NCI-H2196 (cell line): ENCODE measurements around the gene ANKRD1.
"Not testable (repeated sequence)": the region's sequence is repeated elsewhere in the genome, so short reads cannot be mapped to it uniquely, and the experiment has no call there.

Source experiments
- DNase-seq: peaks from one replicate; lab custom pipeline; 2025; ENCODE audit not compliant: unreplicated experiment; lab: John Stamatoyannopoulos, UW

The ANKRD1 gene

DNA sequence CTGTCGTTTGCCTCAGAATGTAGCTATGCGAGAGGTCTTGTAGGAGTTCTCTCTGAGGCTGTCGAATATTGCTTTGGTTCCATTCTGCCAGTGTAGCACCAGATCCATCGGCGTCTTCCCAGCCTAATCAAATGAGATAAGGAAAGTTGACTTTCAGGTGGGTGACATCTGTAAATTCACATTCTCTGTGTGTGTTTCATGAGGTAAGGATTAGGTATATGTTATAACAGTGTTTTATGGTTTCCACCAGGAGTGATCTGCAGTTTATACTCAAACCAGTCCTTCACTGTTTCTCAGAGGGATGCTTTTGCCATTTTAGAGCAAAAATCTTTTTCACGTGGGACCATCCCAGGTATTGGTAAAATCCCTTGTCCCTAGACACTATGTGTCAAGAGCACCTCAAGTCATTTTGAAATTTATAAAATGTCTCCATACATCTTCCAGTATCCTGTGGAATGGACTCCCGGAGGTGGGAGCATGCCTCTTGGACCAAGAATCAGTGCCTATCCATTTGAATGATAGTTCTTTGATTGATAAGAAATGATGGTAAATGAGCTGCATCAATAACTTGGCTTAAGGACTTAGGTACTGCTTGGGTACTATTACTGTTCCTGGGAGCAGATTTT lies 7.9 kb downstream of the ANKRD1 start:
- DNase-seq, result no peak

DNA sequence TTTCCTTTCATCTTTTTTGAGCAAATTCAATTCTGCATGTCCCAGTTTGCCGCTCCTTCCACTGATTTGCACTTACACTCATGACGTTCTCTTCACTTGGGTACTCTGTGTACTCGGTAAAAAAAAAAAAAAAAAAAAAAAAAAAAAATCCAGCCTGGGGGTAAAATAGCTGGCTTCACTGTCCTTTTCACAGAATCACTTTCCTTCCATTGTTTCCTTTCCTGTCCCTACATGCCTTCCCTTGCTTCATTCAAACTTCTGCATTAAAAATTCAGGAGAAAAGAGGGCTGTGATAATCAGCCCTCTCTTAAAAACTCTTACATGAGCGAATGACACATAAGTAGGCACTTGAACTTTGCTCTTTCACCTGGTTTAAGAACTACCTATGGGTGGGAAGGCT lies 8.7 kb downstream of the ANKRD1 start:
- DNase-seq, result no peak

DNA sequence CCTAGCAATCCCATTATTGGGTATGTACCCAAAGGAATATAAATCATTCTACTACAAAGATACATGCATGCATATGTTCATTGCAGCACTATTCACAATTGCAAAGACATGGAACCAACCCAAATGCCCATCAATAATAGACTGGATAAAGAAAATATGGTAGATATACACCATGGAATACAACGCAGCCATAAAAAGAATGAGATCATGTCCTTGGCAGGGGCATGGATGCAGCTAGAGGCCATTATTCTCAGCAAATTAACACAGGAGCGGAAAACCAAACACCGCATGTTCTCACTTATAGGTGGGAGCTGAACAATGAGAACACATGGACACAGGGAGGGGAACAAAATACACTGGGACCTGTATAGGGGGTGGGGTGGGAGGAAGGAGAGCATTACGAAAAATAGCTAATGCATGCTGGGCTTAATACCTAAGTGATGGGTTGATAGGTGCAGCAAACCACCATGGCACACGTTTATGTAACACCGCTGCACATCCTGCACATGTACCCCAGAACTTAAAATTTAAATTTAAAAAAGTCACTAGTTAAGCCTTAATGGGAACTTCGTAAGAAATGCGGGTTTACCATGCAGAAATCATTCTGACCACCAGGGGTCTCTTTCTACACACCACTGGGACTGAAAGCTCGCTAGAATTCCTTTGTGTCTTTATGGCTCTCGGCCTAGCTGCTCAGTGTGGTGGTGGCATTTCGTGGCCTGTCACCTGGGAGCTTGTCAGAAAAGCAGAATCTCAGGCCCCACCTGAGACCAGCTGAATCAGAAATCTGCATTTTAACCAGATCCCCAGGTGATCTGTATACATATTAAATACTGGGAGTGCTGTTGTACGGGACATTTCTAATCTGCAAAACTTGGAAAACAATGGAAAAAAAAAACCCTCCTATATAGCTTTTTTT lies 9.5 kb downstream of the ANKRD1 start:
- peak; percentile 32 for DNase-seq

DNA sequence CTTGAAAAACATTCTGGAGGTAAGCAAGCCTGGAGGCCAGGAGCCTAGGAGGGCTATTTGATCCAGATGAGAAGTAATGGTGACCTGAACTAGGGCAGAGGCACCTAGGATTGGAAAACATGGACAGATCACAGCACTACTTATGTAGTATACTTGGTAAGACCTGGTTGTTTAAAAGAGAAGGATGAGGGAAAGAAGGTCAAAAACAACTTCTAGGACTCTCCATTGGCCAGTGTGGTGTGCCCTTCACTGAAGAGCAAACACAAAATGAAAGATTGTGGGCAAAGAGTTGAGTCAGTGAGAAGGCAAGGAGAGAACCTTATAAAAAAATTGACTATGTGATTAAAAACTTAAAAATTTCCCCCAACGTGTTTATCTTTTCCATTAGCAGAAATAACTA lies 14.3 kb downstream of the ANKRD1 start:
- no peak for DNase-seq

DNA sequence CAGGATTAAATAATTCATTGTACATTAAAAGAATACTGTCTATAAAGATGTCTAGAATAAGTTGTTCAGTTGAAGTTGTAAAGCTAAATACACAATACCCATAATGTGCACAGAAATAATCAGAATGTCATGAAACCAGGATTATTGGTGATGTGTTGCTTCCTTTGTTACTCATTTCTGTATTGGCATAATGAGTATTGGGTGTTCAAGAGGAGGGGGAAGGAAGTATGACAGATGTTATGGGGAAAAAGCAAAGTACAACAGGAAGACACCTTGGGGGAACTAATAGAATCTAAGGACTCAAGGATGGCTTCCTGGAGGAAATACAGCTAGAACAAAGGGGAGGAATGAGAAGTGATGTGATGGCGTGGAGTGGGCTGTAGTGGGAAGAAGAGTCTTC lies 15.0 kb downstream of the ANKRD1 start:
- no peak for DNase-seq

DNA sequence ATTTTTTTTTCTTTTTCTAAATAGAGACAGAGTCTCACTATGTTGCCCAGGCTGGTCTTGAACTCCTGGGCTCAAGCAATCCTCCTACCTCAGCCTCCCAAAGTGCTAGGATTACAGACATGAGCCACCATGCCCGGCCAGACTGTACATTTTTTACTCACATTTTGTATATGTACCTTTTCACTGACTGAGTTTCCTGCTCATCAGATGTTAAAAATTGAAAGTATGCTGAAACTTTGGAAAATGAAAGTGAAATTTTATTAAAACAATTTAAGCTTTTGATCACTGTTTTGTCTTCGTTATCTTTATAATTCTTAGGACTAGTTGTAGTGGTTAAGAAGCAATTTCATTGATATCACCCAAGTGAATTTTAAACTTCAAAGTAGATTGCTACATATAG lies 24.0 kb downstream of the ANKRD1 start:
- not testable (repeated sequence) for DNase-seq

DNA sequence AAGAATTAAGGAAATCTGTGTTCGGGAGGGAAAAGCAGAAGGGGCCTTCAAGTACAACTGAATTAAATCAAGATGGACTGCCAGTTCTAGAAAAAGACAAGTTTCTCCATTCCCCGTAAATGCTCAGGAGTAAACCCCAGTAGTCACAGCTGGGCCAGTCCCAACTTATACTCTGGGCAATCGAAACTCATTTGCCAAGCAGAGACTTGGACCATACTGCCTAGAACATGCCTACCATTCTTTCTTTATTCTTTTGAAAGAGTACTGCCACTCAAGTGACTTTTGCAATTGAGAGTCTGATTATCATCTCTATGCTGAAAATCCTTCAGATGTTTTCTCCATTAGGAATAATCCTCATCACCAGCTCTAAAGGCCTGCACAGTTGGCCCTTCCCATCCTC lies 27.7 kb downstream of the ANKRD1 start:
- no peak for DNase-seq

DNA sequence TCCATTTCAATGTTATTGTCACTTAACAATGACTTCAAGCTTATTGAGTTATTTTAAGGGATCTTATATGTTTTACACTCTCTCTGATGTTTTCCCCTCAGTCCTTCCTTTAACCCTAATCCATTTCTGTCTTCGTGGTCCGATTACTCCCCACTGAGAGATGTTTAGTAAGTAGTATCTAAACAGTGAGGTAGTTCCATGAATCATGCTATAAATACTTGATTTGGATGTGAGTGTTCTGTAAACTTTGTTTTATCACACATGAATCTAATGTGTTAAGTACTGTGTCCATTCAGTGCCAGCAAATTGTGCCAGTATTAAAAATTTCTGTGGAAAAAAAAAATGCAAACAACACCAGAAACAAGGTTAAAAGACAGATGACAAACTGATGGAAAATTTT lies 30.5 kb downstream of the ANKRD1 start:
- DNase-seq, result no peak

DNA sequence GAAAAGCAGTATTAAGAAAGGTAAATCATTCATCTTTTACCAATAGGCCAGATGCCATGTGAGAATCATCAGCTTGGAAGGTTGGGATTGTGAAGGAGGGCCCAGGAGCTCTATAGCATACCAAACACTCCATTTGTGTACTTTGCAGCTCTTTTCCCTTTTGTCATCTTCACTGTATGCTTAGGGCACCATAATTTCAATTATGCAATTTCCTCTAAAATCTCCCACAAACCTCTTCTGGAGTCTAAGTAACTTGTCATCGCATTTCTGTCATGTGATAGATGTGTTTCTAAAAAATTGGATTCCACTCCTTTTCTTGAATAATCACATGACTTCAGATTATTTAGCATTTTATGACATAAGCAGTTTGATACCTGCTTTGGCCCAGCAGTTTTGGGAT lies 31.3 kb downstream of the ANKRD1 start:
- DNase-seq, result no peak

DNA sequence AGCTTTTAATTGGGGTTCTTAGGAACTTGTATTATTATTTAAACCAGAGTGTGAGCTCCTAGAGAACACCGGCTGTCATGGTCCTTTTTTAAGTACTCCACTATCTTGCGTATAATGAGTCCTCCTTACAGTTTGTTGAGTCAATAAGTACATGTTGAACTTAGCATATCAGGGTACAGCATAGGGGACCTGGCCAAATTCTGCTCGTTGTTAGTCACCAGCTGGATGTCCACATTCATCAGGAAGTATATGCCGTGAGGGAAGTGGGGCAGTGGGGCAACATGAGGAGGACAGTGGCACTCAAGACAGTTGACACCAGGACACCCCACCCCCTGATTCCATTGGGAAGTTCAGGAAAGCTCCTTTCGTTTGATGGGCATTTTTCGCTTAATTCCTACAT lies 32.5 kb downstream of the ANKRD1 start:
- DNase-seq, result no peak

DNA sequence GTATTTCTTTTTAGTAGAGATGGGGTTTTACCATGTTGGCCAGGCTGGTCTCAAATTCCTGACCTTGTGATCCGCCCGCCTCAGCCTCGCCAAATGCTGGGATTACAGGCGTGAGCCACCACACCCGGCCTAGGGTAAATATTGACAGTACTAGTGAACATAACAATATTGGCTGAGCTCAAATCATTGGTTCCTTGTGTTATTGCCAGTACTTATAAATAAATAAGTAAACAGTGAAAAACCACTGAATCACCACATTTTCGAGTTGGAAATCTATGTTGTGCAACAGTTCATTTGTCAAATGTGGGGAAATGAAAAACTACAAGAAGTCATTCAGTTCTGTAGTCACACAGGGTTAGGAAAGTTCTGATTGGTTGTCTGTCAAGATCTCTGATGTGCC lies 33.3 kb downstream of the ANKRD1 start:
- DNase-seq, result no peak

DNA sequence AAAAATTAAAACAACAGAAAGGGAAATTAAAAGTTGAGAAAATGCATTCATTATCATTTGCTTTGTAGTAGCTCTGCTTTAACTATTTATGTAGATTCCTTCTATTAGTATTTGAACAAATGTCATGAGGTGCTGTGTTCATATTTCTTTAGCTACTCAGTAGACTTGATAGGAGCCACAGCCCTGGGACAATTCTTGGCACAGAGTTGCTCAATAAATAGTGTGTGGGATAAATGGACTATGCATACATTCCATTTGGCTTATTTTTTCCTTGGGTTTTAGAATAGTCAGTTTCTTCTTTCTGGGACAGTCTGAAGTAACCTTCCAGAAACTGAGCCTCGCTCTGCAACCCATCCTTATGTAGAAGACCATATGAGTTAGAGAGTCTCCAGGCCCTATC lies 35.7 kb downstream of the ANKRD1 start:
- no peak for DNase-seq

DNA sequence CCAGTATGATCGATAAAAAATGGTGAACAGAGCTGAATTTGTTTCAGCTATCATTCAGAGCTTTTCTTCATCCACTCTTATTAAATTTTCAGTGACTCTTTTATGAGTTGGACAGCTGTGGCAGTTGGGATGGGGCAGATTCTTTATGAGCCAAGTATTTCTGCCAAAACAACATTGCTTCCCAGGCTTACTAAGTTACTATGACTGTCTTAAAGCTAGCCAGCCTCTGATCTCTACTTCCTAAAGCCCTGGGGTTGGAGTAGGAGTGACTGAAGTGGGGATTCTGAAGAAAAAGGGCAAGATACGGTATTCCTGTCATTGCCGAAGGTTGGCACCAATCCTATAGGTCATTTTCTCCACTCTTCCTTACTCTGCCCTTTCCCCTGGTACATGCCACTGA lies 36.5 kb downstream of the ANKRD1 start:
- DNase-seq, result no peak

DNA sequence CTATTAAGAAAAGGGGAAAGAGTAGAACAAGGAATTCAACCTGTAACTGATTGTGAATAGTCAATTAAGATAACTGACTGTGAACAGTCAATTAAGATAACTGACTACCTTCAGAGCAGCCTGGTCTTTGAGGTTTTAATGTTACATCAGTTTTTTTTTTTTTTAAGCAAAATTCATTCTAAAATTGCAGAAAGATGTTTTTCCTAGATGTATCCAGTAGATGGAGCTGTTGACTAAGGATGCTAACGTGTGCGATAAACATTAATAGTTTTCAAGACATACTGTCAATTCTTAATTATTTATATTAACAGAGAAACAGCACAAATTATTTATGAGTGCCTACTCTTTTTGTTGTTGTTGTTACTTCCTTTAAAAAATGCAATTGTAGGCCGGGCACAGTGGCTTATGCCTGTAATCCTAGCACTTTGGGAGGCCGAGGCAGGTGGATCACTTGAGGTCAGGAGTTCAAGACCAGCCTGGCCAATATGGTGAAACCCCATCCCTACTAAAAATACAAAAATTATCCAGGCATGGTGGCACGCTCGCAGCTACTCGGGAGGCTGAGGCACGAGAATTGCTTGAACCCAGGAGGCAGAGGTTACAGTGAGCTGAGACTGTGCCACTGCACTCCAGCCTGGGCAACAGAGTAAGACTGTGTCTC lies 40.7 kb downstream of the ANKRD1 start:
- peak; percentile 5 for DNase-seq

DNA sequence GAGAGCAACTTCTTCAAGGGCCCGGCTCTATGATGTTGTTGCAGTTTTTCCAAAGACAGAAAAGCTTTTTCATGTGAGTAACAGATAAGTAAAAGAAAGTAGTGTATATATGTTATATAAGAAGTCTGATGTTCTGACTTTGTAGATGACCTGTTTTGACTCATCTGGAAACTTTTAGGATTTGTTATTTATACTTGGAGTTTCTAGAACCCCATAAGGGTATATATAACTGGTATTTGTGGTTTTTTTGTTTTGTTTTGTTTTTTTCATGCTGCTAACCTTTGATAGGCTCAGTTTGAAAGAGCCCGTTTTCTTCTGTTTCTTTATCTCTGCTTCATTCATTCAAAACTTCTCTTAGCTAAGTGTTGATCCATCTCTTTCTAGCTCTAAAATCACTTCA lies 41.8 kb downstream of the ANKRD1 start:
- DNase-seq, result no peak

DNA sequence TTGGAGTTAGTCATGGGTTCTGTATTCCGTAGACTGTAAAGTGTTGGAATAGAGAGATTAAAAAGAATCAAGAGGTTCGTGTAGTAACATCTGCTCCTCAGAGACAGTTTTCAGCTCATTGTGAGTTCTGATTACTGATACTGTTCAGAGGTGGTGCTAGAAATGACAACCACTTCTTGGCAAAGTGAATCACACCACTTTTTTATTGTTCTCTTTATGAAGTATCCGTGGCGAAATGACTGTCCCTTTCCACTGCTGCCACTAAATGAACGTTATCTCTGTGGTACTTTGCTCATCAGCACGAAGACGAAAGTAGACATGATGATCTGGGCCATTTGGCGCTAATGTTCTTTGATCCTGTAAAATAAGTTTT lies 48.3 kb downstream of the ANKRD1 start:
- no peak for DNase-seq

DNA sequence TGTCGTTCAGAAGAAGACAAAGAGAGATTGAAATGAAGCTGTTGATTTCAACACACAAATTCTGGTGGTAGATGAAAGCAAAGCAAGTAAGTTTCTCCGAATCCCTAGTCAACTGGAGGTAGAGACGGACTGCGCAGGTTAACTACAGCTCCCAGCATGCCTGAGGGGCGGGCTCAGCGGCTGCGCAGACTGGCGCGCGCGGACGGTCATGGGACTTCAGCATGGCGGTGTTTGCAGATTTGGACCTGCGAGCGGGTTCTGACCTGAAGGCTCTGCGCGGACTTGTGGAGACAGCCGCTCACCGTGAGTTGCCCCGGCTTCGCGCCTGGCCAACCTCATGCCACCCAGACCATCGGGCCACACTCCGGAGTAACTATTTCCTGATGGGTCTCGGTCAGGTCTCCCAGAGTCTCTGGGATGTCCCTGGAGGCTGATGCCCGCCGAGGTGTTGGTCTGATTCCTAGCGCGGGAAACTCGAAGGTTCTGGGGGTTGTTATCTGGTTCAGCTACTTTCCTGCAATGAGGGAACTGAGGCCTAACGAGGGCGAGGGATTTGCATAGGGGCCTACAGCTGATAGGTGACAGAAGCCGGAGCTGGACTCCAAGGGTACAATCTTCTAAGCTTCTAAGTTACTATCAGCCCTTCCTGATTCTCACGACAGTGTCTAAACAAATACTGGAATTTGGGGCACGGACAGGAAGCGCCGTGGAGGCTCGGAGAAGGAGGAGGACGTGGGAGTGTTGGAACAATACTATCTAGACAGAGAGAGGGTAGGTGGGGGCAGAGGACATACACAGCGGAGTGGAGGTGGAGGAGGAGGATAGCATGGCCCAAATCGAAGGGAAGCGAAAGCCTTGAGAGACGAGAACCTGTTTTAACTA lies 48.9 kb downstream of the ANKRD1 start, which contains the start of gene RPP30:
Gene RPP30 (plus strand): TSS at position 209 of the 882 bp plus-strand sequence. CDS start 13 bp downstream, at position 222.
- DNase-seq, result peak; percentile 50

DNA sequence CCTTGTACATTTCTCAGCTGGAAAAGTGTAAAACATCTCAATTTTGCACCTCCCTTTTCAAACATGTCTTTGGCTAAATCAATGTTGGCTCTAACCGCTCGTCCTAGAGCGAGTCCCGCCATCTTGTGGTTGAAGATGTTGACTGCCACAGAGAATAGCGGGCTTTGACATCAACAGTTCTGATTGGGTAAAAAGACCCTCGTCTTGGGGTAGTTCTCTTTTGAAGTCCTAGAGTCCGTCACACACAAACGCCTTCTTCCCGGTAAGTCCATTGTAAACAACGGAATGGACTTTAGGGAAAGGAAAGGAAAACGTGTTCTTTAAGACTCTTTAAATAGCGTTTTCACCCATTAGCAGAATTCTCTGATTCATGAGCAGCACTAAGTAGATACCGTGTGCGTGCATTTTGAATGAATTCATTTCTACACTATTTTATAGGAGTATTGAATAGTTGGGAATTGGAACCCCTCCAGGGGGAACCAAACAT lies 49.6 kb downstream of the ANKRD1 start:
- DNase-seq, result no peak

DNA sequence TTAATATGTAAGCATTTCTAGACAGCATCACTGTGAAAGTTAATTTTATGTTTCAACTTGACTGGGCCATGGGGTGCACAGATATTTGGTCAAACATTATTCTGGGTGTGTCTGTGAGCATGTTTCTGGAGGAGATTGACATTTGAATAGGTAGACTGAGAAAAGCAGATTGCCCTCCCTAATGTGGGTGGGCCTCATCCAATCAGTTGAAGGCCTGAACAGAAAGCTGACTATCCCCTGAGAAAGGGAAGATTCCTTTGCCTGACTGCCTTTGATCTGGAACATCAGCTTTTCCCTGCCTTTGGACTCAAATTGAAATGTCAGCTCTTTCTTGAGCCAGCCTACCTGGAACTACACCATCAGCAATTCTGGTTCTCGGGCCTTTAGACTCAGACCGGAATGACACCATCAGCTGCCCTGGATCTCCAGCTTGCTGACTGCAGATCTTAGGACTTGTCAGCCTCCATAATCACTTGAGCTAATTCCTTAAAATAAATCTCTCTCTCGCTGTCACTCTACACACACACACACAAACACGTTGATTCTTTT lies 54.8 kb downstream of the ANKRD1 start:
- no peak for DNase-seq

DNA sequence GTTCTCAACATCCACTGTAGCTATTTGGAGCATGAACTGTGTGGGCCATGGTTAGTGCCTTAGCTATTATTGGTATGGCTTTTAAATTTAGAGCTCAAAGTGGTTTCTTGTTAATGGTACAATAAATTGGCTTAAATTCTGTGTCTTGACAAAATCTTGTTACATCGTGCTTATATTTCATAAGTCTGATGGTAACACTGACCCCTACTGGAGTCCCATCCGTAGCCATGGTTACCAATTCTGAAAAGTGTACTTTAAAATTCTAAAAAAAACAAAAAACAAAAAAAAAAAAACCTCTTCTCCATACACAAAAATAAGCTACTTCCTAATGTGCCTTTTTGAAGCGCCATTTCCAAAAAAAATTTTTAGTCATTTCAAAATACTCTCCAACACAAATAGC lies 55.5 kb downstream of the ANKRD1 start:
- no peak for DNase-seq
